ENCODE results near the gene SLC26A4.

SLC26A4 gene

DNA sequence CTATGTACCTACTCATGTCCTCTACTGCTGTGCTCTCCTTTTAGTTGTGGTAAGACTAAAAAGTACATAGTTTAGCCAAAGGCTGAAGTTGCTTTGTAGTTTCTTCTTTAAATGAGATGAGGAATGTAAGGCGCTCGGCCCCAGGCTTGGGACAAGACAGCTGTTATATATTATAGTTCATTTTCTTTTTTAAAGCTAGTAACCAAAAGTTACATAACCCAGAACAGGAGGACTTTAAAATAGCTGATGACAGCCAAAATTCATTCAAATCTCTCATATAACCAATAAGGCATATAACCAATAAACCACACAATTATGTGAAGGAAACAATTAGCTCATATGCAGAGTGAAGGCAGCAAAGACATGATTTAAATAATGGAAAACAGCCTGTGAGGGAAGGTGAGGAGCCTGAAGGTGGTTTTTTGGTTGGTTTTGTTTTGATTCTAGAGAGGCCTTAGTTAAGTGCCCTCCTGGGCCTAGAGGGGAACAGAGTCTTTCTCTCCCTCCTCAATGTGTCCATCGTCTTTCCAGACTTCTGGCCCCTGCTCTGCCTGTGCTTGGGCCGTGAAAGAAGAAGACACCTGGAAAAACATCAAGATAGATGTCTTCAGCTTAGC, 35.8 kb downstream of the SLC26A4 start:
- no peak for DNase-seq (ENCODE audit: low read depth)

DNA sequence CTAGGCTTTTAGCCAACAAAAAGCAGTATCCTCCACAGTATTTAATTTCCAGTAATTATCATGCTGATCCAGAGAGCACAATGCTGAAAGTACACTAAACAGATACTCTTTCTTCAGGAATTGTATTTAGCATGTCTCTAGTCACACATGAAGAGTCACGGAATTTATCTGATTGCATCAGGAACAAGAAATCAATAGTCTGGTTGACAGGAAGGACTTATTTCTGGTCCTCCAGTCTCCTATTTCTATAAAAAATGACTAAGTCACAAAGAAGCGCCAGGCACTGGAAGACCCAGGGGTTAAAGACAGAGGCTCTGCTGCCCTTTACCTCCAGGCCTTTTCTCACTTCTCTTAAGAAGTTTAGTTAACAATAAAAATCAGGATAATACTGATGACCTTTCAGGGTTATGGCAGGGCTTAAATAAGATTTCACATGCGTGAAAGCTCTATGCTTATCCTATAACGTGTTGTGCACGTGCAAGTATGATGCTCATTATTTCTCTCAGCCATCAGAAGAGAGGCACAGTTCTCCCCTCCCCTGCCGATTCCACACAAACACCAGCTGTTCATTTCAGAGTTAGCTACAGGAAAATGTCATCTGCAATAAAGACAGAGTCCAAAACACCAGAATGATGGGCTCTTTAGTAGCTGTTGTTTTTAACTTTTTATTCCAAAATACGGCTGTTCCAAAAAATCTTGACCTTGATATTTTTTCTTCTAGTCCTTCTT, 36.9 kb downstream of the SLC26A4 start:
- DNase-seq (ENCODE audit: low read depth) = no peak

DNA sequence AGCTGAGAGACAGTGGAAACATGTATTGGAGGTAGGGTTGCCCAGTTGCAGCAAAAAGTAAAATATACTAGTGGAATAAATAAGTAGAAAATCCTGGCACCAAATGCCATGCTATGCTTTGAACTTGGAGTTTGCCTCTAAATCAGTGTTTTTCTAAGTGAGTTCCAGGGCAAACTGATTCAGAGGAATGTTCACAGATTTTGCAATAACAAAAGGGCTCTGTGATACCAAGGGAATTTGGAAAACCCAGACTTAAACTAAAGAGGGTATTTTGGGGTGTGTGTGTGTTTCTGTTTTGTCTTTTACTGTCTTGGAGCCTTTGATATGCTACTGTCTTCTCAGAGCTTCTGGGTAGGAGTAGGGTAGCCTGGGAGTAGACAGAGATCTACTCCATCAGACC, 39.9 kb downstream of the SLC26A4 start:
- no peak for DNase-seq (ENCODE audit: low read depth)

DNA sequence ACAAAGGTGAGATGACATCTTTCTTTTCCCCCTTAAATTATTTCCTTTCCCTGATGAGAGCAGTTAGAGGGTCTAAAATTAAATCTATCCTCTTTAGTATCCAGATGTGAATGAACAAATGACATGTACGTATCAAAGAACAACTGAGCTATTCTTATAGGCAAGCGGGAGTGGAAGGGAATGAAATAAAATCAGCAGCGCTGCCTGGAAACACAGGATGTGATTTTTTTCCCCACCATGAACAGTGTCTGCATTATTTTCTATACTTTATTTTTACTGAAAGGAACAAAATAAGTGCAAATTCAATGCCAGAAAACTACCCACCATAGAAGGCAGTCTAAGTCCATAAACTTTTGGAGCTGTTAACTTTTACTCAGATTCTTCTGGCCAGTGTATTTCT, 40.6 kb downstream of the SLC26A4 start:
- no peak for DNase-seq (ENCODE audit: low read depth)

DNA sequence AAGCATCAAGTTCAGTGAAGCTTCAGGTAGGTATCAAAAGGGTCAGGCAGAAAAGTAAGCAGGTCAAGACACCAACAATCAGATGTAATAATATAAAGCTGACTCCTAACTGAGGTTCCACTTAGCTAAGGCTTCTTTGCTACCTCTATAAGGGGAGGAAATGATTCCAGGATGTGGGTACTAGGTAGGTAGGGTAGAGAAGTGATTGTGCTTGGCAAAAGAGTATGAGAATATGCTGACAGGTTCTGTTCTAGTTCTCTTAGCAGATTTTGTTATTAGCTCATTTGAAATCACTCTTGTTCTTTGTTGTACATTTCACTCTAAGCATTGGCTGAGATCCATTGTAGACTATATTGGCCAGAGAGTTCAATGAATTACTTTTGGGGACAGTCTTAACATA, 42.6 kb downstream of the SLC26A4 start:
- no peak for DNase-seq (ENCODE audit: low read depth)

DNA sequence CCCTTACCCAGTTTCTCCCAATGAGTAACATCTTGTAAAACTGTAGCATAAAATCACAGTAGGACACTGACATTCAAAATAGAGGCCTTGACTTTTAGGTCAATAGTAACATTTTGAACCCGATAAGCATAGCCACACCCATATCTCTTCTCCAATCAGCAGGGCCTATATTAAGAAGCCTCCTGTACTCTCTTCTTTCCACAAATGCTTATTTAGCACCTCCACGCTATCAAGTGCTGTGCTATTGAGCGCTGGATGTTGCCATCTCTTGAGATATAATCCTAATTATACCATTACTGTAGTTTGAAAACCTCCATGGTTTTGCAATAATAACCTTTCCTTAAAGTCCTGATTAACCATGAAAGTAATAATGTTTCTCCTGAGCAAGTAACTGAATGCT, 43.2 kb downstream of the SLC26A4 start:
- no peak for DNase-seq (ENCODE audit: low read depth)

DNA sequence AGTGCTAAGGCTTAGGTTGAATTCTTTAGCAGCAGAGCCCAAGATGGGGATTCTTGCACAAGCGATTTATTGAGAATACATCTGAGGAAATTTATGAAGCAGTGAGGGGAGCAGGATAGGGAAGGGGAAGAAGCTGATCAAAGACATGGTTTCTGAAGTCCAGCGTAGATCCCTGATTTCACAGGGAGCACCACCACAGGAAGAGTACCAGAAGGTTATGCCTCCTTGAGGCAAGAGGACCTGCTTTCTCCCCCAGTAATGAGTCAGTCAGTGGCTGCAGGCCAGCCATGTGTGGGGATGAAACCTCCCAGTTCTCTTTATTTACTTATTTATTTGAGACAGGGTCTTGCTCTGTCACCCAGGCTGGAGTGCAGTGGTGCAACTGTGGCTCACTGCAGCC, 48.3 kb downstream of the SLC26A4 start:
- no peak for DNase-seq (ENCODE audit: low read depth)

DNA sequence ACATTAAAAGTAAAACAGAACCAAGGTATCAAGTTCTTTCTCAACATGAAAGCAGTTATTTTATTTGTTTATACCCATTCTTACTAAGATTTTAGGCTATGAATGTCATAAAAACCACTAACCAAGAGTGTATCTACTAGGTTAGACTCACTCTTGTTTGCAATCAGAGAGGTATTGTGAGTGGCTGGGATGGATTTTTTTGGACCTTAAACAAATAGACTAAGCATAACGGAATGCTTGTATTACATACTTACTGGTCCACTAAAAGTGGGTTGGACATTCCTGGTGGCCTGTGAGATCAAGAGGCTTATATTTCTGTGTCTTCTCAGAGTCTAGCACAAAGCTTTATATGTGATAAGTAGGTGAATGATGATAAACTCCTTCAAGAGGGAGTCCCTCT, 50.7 kb downstream of the SLC26A4 start:
- no peak for DNase-seq (ENCODE audit: low read depth)

DNA sequence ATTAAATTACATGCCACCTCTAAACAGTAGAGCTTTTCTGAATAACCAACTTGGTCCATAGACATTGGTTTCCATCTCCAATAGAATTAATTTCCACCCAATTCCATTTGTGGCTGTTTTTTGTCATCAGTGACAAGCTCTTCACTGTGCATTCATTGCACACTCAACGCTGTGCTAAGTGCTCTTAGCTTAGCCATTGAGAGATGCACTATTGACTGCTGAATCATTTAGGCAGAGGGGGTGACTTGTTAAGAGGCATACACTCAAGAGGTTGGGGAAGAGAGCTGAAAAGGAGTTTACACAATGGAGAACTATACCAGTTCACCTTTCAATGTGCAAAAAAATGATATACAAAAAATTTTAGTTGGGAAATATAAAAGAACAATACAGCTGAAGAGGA, 51.4 kb downstream of the SLC26A4 start:
- no peak for DNase-seq (ENCODE audit: low read depth)

DNA sequence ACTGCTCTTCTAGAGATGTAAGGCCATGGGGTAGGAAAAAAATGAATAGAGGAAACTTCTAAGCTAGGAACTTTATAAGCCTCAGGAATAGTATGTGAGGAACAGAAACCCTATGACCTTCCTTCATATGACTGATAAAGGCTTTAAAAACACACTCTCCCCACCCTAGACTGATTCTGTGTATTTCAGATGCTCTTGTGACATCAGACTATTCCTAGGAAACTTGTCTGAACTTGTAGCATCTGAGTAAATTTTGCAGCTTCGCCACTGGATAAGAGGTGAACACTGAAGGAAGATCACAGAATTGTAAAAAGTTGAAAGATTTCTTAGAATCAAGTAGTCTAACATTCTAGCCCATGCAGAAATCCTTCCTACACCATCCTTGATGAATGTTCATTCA, 52.3 kb downstream of the SLC26A4 start:
- DNase-seq (ENCODE audit: low read depth) = no peak

DNA sequence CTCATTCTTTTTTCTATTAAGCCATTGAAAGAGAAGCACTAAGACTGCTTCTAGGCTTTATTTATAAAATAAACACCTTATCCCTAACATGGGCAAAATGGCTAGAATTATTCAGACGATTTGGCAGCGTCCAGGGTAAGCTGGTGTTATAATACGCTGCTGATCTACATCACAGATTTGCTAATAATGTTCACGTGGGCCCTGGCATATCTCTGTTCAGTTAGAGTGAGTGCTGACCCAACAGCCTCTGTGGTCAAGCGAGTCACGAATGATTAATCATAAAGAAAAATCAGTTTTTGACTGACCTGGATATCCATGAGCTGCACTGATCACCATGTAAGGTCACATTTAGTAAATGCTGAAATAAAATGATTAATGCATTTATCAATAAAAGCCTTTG, 54.9 kb downstream of the SLC26A4 start:
- DNase-seq (ENCODE audit: low read depth) = no peak

DNA sequence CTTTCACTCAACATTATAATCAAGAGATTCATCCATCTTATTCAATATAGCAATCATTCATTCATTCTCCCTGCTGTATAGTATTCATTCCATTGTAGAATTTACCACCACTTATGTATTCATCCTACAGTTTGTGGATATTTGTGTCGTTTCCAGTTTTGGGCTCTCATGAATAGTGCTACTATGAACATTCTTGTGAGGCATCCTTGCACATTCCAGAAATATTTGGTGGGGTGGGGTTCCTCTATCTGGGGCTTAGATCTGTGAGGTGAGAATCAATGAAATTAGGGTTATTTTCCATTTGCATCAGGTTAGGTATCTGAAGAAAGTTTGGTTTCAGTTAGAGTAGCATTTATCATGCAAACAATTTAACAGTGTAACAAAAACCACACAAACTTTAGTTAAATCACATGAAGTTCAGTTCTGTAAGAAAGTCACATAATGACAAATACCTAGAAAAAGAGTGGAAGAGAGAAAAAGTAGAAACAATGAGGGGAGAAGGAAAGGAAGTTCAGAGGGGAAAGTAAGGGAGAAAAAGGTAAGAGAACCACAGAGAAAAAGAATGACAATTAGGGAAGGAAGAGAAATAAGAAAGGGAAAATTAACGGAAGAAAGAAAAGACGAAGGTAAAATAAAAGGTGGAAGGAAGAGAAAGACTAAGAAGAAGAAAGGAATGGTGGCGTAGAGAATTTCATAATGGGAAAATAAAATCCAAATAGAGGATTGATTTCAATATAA, 58.0 kb downstream of the SLC26A4 start:
- no peak for DNase-seq (ENCODE audit: low read depth)

DNA sequence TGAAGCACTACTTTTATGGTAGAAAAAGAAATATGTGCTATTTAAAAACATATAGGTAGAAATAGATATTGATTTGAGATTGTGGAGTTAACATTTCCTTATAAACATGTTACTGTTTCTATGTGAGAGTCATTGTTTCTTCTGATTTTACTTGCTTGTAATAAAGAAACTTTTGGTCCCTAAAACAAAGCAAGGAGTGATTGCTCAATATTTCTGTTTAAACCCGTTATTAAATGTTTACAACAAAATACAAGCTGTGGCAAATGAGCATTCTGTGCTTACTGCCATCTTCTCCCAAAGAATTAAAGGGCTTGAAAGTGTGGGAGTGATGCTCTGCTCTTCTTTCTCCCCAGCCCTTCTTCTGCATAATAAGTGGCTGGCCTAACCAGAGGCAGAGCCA, 60.7 kb downstream of the SLC26A4 start:
- no peak for DNase-seq (ENCODE audit: low read depth)

DNA sequence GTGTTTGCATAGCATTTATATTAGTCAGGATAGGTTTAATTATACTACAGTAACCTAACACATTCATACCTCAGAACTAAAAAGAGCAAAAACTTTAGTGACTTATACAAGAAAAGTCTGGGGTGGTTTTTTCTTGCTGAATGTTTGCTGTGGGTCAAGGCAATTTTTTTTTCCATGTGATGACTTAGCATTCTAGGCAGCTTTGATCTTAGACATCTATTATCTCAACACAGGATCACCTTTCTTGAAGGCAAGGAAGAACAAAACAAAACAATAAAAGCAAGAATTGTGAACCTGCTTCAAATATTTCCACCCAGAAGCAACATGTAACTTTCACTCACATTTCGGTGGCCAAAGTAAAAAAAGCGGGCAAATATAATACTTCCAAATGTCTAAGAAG, 62.6 kb downstream of the SLC26A4 start:
- DNase-seq (ENCODE audit: low read depth) = no peak

DNA sequence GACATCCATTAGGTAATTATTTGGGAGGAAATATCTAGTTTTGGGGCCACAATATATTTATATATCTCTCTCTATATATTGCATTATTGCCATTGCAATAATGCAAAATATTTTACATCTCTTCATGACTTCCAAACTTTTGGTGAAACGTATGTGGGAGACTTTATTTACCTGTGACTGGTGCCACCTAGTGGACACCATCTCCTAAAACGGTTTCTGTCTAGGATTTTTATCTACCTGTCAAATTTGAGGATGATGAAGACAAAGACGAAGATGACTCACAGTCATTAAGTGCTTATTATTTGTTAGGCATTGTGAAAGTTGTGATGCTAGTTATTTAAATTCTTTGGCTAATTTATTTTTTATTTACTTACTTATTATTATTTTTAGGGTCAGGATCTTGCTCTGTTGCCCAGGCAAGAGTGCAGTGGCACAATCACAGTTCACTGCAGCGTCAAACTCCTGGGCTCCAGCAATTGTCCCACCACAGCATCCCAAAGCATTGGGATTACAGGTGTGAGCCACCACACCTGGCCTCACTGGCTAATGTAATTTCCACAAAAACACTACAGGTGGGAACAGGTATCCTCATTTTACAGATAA, 64.6 kb downstream of the SLC26A4 start:
- no peak for DNase-seq (ENCODE audit: low read depth)

DNA sequence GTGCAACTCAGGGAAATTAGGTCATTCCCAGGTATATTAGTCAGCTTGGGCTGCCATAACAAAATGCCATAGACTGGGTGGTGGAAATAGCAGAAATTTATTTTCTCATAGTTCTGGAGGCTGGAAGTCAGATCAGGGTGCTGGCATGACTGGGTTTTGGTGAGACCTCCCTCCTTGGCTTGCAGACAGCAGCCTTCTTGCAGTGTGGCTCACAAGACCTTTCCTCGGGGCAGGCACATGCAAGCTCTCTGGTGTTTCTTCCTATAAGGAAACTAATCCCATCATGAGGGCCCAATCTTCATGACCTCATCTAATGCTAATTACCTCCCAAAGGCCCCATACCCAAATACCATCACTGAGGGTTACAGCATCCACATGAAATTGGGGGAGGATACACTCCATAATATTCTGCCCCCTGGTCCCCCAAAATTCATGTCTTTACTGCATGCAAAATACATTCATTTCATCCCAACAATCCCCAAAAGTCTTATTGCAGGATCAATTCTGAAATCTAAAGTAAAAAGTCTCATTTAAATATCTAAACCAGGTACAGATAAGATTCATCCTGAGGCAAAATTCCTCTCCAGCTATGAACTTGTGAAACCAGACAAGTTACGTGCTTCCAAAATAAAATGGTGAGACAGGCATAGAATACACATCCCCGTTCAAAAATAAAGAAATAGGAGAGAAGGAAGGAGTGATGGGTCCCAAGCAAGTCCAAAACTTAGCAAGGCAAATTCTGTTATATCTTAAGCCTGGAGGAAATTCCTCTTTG, 65.9 kb downstream of the SLC26A4 start:
- DNase-seq (ENCODE audit: low read depth) = no peak

DNA sequence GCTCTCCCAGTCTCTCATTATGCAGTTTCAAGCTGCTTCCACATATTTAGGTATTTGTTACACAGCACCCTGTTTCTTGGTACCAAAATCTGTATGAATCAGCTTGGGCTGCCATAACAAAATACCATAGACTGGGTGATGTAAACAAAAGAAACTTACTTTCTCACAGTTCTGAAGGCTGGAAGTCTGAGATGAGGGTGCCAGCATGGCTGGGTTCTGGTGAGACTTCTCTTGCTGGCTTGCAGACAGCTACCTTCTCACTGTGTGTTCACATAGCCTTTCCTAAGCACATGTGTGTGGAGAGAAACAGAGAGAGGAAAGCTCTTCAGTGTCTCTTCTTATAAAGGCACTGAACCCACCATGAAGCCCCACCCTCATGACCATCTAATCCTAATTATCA, 67.6 kb downstream of the SLC26A4 start:
- no peak for DNase-seq (ENCODE audit: low read depth)

DNA sequence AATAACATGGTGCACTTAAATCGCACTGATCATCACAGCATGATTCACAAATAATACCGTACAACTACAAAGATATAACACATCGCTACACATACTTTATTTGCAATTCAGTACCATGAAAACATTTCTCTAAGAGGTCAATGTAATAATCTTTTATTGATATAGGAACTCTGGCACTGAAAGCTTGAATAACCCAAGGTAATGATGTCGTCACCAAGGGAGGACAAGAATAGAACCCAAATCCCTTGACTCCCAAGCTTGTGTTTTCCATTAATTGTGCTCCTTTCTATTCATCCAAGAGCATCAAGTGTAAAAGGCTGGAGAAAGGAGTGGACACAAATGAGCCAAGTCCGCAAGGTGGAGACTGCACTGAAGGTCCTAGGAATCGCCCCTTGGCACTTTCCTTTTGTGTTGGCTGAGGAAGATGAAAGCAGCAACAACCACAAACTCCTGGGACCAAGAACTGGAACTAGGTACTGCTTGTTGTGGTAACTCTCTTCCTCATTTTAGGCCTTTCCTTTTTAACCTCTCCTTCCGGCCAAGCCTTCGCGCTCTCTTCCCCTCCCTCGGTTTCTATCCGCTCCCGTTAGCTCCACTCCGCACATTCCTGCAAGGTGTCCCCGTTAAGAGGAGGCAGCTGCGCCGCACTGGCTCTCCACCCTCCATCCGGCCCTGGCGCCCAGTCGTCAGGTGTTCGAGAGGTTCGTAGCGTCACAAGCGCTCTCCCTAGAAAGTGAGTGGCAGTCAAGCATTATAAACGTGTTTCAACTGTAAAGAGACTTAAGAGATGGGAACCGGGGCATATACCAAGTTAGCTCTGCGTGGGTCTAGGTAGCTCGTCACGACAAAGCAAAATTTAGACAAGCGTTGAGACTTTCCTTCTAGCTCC, 82.3 kb downstream of the SLC26A4 start:
- no peak for DNase-seq (ENCODE audit: low read depth)

DNA sequence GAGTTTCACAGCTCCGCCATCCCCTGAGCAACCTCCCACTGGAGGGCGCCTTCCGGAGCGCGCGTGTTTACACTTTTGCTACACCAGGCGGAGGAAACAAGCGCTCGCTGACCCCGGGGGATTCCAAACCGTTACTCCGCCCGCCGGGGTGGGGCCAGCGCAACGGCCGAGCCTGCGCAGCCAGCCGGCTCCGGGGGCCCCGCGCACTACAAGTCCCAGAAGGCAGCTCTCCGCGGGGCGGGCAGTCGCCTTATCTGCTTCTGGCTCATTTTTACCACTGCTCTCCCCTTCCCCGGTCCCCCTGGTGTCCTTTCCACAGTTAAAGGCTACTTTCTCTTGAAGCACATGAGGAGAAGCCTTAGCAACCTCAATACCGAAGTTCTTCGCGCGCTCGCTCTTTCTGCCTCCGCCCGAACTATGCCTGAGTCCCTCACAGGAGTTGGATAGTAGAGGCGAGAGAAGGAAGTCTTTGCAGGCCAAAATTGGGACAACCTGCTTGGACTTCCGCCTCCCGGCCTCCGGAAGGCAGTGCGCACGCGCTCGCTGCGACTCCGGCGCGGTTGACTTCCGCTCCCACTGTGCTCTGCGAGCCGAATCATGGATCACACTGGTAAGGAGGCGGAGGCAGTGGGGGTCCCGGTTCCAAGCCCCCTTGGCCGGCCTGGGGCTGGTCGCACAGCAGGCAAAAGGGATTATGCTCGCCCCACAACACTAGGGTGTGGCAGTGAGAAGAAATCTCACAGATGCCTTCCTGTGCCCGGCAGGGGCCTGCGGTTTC, 83.1 kb downstream of the SLC26A4 start, which contains the start of gene CBLL1:
CBLL1 (plus strand) TSS at position 576 of the 778 bp plus-strand sequence; CDS start at position 598, 22 bp downstream.
- DNase-seq (ENCODE audit: low read depth) = peak; percentile 96

DNA sequence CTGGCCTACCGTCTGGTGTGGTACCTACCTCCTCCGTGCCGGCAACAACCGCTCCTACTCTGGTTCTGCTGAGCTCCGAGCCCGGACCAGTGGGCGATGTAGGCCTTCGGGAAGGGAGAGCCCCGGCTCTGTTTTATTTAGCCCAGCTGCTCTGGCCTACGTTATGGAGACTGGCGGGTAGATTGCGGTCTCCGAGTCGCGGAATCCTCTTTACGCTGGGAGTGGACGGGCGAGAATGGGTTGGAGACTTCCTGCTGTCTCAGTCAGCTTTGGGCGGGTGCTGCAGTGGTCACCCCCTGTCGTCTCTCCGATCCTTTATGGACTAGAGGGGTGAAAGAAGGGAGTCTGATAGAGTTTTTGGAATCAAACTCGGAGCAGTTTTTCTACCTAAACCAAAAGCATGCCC, 83.7 kb downstream of the SLC26A4 start:
- DNase-seq (ENCODE audit: low read depth) = no peak

Data from stimulated activated CD8-positive, alpha-beta memory T cell treated with anti-CD3 and anti-CD28 coated beads, Interleukin-7, amount 100 ng/mL, for 24 hours (primary cell).